Loucy (cell line): Measurements from ENCODE around the gene AATK.

Source experiments
- H2AFZ ChIP-seq: fragments of 200-600 bp; sonication (generic); 2 replicates; pipeline ENCODE4 v1.6.0; 2016; ENCODE audit warnings: antibody characterized with exemption, mild to moderate bottlenecking, low read length, moderate library complexity
- H3F3A ChIP-seq: fragments of 200-600 bp; 2 replicates; pipeline ENCODE4 v1.6.0; 2016; ENCODE audit warnings: antibody characterized with exemption, low read depth, mild to moderate bottlenecking
- H3K27me3 ChIP-seq: fragments of 200-600 bp; sonication (generic); 2 replicates; pipeline ENCODE4 v1.6.1; 2014; ENCODE audit warnings: low read length, mild to moderate bottlenecking; ENCODE audit not compliant: insufficient read depth, poor library complexity, severe bottlenecking
- H3K36me3 ChIP-seq: fragments of 200-600 bp; sonication (generic); 2 replicates; pipeline ENCODE4 v1.6.1; 2016; ENCODE audit warnings: low read length; ENCODE audit not compliant: insufficient read depth
- H3K4me1 ChIP-seq: fragments of 200-600 bp; sonication (generic); 2 replicates; pipeline ENCODE4 v1.5.1; 2014; ENCODE audit warnings: low read length, mild to moderate bottlenecking; ENCODE audit not compliant: insufficient read depth, poor library complexity, severe bottlenecking
- H3K4me2 ChIP-seq: fragments of 200-600 bp; sonication (generic); 2 replicates; pipeline ENCODE4 v1.6.0; 2014; ENCODE audit warnings: antibody characterized with exemption, low read length, low read depth, mild to moderate bottlenecking; ENCODE audit not compliant: poor library complexity, severe bottlenecking
- H3K4me3 ChIP-seq: fragments of 200-600 bp; sonication (generic); 2 replicates; pipeline ENCODE4 v1.5.1; 2014; ENCODE audit warnings: low read length, mild to moderate bottlenecking, mixed read lengths; ENCODE audit not compliant: poor library complexity, severe bottlenecking
- H3K79me2 ChIP-seq: fragments of 200-600 bp; sonication (generic); 2 replicates; pipeline ENCODE4 v1.6.1; 2014; ENCODE audit warnings: low read length; ENCODE audit not compliant: insufficient read depth
- H3K9ac ChIP-seq: fragments of 200-600 bp; sonication (generic); 2 replicates; pipeline ENCODE4 v1.6.0; 2014; ENCODE audit warnings: mild to moderate bottlenecking, low read depth, low read length, moderate library complexity; ENCODE audit not compliant: poor library complexity, severe bottlenecking
- H3K9me2 ChIP-seq: fragments of 200-600 bp; sonication (generic); replicated peaks from 2 replicates; pipeline ENCODE4 v1.6.1; 2016; ENCODE audit warnings: low read depth, low read length, mixed read lengths
- H3K9me3 ChIP-seq: fragments of 200-600 bp; sonication (generic); 2 replicates; pipeline ENCODE4 v1.6.1; 2014; ENCODE audit warnings: mild to moderate bottlenecking, antibody characterized with exemption, low read length, low read depth; ENCODE audit not compliant: insufficient read depth
- H4K20me1 ChIP-seq: fragments of 200-600 bp; sonication (generic); 2 replicates; pipeline ENCODE4 v1.6.0; 2014; ENCODE audit warnings: antibody characterized with exemption, low read length, mild to moderate bottlenecking; ENCODE audit not compliant: insufficient read depth, poor library complexity, severe bottlenecking
- CTCF ChIP-seq: fragments of 200-600 bp; sonication (generic); conservative IDR thresholded peaks from 2 replicates; pipeline ENCODE4 v1.5.1; 2014; ENCODE audit warnings: mild to moderate bottlenecking, antibody characterized with exemption, low read length
- EZH2phosphoT487 ChIP-seq: fragments of 200-600 bp; IDR thresholded peaks from 2 replicates; pipeline ENCODE4 v1.6.1; 2018; ENCODE audit warnings: antibody characterized with exemption, mild to moderate bottlenecking, moderate library complexity, borderline replicate concordance

AATK gene

GRCh38 chr17:81193051-81193410 lies 27.0 kb upstream of the AATK start:
- Histone ChIP-seq H3F3A (no peaks in the 10 kb centered on the region), H3K79me2 (no peaks in the 10 kb centered on the region), H3K9ac (no peak overlapping the region), H3K27me3 (no peaks in the 10 kb centered on the region), H3K9me2 (no peaks in the 10 kb centered on the region), H3K36me3 (peaks cover 14% of the 10 kb centered on the region; the same call in 1 of the 2 replicates), H3K9me3 (no peaks in the 10 kb centered on the region), H3K4me2 (no peak overlapping the region), H4K20me1 (no peaks in the 10 kb centered on the region), H3K4me1 (peaks cover 10% of the 10 kb centered on the region), H3K4me3 (no peak overlapping the region), H2AFZ (no peak overlapping the region)
- TF ChIP-seq EZH2phosphoT487 (no peak), CTCF (no peak)

GRCh38 chr17:81192386-81193050 lies 26.5 kb upstream of the AATK start:
- no peaks in the 10 kb centered on the region for H3K79me2 ChIP-seq
- no peaks in the 10 kb centered on the region for H4K20me1 ChIP-seq
- H3F3A ChIP-seq = no peaks in the 10 kb centered on the region
- H2AFZ ChIP-seq = no peak overlapping the region
- H3K9me2 ChIP-seq = no peaks in the 10 kb centered on the region
- no peak overlapping the region for H3K4me3 ChIP-seq
- peaks cover 7% of the 10 kb centered on the region for H3K4me1 ChIP-seq
- no peaks in the 10 kb centered on the region for H3K9me3 ChIP-seq
- no peak overlapping the region for H3K9ac ChIP-seq
- no peak for TF ChIP-seq EZH2phosphoT487
- TF ChIP-seq CTCF = no peak
- H3K36me3 ChIP-seq = peaks cover 14% of the 10 kb centered on the region; the same call in 1 of the 2 replicates
- H3K27me3 ChIP-seq = no peaks in the 10 kb centered on the region
- H3K4me2 ChIP-seq = no peak overlapping the region

- H3F3A ChIP-seq = no peaks in the 10 kb centered on the region
- no peaks in the 10 kb centered on the region for H4K20me1 ChIP-seq
- no peak overlapping the region for H3K4me2 ChIP-seq
- H3K79me2 ChIP-seq = no peaks in the 10 kb centered on the region
- no peak overlapping the region for H3K4me3 ChIP-seq
- H3K4me1 ChIP-seq = no peaks in the 10 kb centered on the region
- H3K9me3 ChIP-seq = no peaks in the 10 kb centered on the region
- no peaks in the 10 kb centered on the region for H3K9me2 ChIP-seq
- TF ChIP-seq EZH2phosphoT487 (no peak), CTCF (no peak)
- H3K9ac ChIP-seq = no peak overlapping the region
- H3K36me3 ChIP-seq = peaks cover 14% of the 10 kb centered on the region; the same call in 1 of the 2 replicates
- no peak overlapping the region for H2AFZ ChIP-seq
- no peaks in the 10 kb centered on the region for H3K27me3 ChIP-seq
Observed at GRCh38 chr17:81191646-81192045, 25.6 kb upstream of the AATK start.
